ENCODE data around the gene IRX4.

DNA sequence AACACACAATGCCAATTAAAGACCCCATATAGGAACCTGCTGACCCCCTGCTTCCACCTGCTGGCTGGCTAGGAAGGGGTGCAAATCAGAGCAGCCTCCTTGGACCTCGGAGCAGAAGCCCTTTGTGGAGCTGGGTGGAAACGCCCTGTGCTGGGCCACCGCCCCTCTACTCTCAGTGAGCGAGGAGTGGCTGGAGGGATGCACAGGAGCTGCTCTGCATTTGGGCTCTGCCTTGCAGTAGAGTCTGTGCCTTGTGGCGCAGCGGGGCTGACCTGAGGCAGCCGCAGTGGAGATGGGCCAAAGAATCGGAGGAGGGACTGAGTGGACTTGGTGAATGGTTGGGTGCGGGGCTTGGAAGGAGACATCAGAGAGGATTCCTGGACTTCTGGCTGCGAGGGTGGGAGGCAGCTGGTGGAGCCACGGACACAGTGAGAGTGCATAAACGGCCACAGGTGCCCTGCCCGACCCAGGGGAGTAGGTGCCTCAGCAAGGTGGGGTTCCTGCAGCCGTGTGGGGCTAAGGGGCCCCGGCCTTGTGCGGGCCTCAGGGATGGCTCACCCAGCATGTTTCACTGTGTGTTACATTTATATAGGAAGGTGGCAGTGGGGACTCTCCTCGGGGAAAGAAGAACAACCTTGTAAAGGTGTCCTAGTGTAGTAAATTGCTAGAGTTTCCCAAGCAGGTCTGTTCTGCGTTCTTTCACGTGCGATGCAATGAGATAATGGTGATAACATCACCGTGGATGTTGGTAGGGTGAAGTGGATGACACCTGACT is 14.1 kb upstream of the IRX4 start:
- TF ChIP-seq GATA2 (IDR thresholded peaks at IDR 0.05; ENCODE audit: low read depth, low read length) (no peak), GATA3 (IDR thresholded peaks at IDR 0.05; ENCODE audit: low read depth, low read length) (no peak)
